ENCODE results near the gene GNPTAB. TPM values are rescaled to one million over a fixed set of nuclear protein-coding genes. Genes with fewer than 3 reads are reported as not detected.
"Not testable (repeated sequence)": the region's sequence is repeated elsewhere in the genome, so short reads cannot be mapped to it uniquely, and the experiment has no call there.

Gene GNPTAB
- total RNA-seq, 2 donors from 2014 or later = 15.5 to 27.2 TPM

GRCh38 chr12:101863981-101864380 is 33.2 kb upstream of the GNPTAB start:
- DNase-seq = no peak
- intact Hi-C loops (cut with DNase I) = no loop called here
- Histone ChIP-seq H3K27ac (no peak overlapping the region), H3K4me1 (no peaks in the 10 kb centered on the region), H3K27me3 (no peaks in the 10 kb centered on the region), H3K36me3 (replicated peaks in 1 of 2; ENCODE audit: insufficient read depth in 1 of 2, low read depth in 2 of 2) (no peaks in the 10 kb centered on the region), H3K9me3 (no peaks in the 10 kb centered on the region), H3K4me3 (no peak overlapping the region)
- no peak for TF ChIP-seq CTCF (IDR thresholded peaks at IDR 0.05)
- no peak for TF ChIP-seq POLR2A (IDR thresholded peaks at IDR 0.05)
- no peak for ATAC-seq

GRCh38 chr12:101862245-101862644 is 31.5 kb upstream of the GNPTAB start:
- H3K27ac ChIP-seq = no peak overlapping the region
- no peaks in the 10 kb centered on the region for H3K4me1 ChIP-seq
- 84 to 96% methylated on average over 2 of the region's 2 CpGs for WGBS, 2 donors
- intact Hi-C loops (cut with DNase I) = no loop called here
- no peak for TF ChIP-seq POLR2A (IDR thresholded peaks at IDR 0.05)
- TF ChIP-seq CTCF (IDR thresholded peaks at IDR 0.05) = no peak
- no peaks in the 10 kb centered on the region for H3K27me3 ChIP-seq
- no peak overlapping the region for H3K4me3 ChIP-seq
- no peaks in the 10 kb centered on the region for H3K9me3 ChIP-seq
- no peak for ATAC-seq
- no peaks in the 10 kb centered on the region for H3K36me3 ChIP-seq (replicated peaks in 1 of 2; ENCODE audit: insufficient read depth in 1 of 2, low read depth in 2 of 2)
- DNase-seq = no peak

DNA sequence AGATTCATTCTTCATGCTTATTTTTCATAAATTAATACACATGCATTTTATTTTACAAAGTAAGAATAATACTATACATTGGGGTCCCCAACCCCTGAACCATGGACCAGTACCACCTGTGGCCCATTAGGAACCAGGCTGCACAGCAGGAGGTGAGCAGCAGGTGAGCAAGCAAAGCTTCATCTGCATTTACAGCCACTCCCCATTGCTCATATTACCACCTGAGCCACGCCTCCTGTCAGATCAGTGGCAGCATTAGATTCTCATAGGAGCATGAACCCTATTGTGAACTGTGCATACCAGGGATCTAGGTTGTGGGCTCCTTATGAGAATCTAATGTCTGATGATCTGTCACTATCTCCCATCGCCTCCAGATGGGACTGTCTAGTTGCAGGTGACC is 30.9 kb upstream of the GNPTAB start:
- H3K4me3 ChIP-seq; intact Hi-C loops (cut with DNase I); H3K27me3 ChIP-seq; ATAC-seq; H3K27ac ChIP-seq; H3K4me1 ChIP-seq; H3K36me3 ChIP-seq (replicated peaks in 1 of 2; ENCODE audit: insufficient read depth in 1 of 2, low read depth in 2 of 2); H3K9me3 ChIP-seq: not testable (repeated sequence)
- peak in 2 of 4 donors; percentile 27 for DNase-seq
- 72 to 77% methylated on average over 2 of the region's 2 CpGs for WGBS, 2 donors

GRCh38 chr12:101859664-101860607 is 29.2 kb upstream of the GNPTAB start:
- no peak overlapping the region for H3K27ac ChIP-seq
- no peak for ATAC-seq
- intact Hi-C loops (cut with DNase I) = no loop called here
- no peaks in the 10 kb centered on the region for H3K36me3 ChIP-seq (replicated peaks in 1 of 2; ENCODE audit: insufficient read depth in 1 of 2, low read depth in 2 of 2)
- H3K9me3 ChIP-seq = no peaks in the 10 kb centered on the region
- TF ChIP-seq CTCF (IDR thresholded peaks at IDR 0.05) (no peak), POLR2A (IDR thresholded peaks at IDR 0.05) (no peak)
- H3K4me1 ChIP-seq = peaks cover 7% of the 10 kb centered on the region
- H3K27me3 ChIP-seq = no peaks in the 10 kb centered on the region
- no peak overlapping the region for H3K4me3 ChIP-seq
- no peak for DNase-seq

- no peak for ATAC-seq
- H3K4me1 ChIP-seq = peaks cover 8% of the 10 kb centered on the region
- no peaks in the 10 kb centered on the region for H3K27me3 ChIP-seq
- DNase-seq = no peak
- H3K9me3 ChIP-seq = no peaks in the 10 kb centered on the region
- no peak overlapping the region for H3K27ac ChIP-seq
- H3K4me3 ChIP-seq = no peak overlapping the region
- H3K36me3 ChIP-seq (replicated peaks in 1 of 2; ENCODE audit: insufficient read depth in 1 of 2, low read depth in 2 of 2) = no peaks in the 10 kb centered on the region
- WGBS, 2 donors = 90 to 92% methylated on average over 3 of the region's 3 CpGs
- intact Hi-C loops (cut with DNase I) = no loop called here
- TF ChIP-seq CTCF (IDR thresholded peaks at IDR 0.05) (no peak), POLR2A (IDR thresholded peaks at IDR 0.05) (no peak)
Observed at GRCh38 chr12:101858361-101858760, 27.6 kb upstream of the GNPTAB start.
